GM23248 (cell line): ENCODE data around the gene MCU.

Experiments
- EZH2 ChIP-seq: fragments of 200-600 bp; sonication (generic); IDR thresholded peaks from 2 replicates; pipeline ENCODE4 v1.6.1; 2018; ENCODE audit warnings: antibody characterized with exemption, mild to moderate bottlenecking; ENCODE audit not compliant: insufficient read depth, poor library complexity, severe bottlenecking
- EZH2phosphoT487 ChIP-seq: fragments of 200-600 bp; sonication (generic); IDR thresholded peaks from 2 replicates; pipeline ENCODE4 v1.6.1; 2018; ENCODE audit warnings: antibody characterized with exemption, moderate library complexity, mild to moderate bottlenecking, low read depth; ENCODE audit not compliant: insufficient read depth

DNA sequence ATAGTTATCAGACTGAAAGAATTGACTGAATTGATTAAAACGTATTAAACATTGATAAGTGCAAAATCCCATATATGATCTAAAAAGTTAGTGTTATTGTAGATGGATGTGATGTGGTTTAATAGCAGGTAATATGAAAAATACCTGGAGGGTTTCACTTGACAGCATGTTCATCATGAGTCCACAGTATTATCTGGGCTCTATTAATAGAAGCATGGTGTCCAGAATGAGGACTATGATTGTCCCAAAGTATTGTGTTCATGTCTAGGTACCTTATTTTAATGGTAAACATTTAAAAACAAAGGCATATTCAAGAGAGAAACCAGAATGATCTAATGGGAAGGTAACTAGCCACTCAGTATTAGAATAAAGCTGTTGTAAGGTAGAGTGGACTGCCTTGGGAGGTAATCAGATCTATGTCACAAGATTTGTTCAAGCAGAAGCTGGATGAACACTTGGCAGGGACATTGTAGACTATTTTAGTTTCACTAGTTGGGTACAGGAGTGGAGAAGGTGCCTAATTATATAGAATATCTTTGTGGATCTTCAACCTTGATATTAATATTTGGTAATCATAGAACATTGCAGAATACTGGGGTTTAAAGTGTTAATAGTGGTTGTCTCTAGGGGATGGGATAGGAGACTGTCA, 43.5 kb downstream of the MCU start:
- TF ChIP-seq EZH2: no peak
- no peak for TF ChIP-seq EZH2phosphoT487
